Eye (tissue), 1 donor: ENCODE results near the gene NCBP1.
"Not testable (repeated sequence)": the region's sequence is repeated elsewhere in the genome, so short reads cannot be mapped to it uniquely, and the experiment has no call there.

Experiments used
- DNase-seq: peaks from one replicate; pipeline ENCODE4 v3.0.0-alpha.2; 2015

NCBP1 gene

DNA sequence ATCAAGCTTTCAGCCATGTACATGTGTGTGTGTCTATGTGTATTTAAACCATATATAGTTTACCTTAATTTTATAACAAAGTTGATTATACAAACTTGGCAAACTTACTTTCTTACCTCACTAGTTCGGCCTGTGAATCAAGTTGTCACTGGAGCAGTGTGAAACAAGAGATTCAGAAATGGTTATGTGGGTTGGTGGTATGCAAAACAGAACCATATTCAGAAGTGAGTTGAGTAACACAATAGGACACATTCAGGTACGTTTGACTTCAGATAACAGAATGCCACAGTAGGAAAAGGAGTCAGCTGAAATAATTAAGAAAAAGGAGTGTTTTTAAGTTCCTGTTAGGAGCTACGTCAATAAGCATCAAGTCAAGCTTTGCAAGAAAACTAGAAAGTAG lies 42.0 kb downstream of the NCBP1 start:
- DNase-seq = no peak

DNA sequence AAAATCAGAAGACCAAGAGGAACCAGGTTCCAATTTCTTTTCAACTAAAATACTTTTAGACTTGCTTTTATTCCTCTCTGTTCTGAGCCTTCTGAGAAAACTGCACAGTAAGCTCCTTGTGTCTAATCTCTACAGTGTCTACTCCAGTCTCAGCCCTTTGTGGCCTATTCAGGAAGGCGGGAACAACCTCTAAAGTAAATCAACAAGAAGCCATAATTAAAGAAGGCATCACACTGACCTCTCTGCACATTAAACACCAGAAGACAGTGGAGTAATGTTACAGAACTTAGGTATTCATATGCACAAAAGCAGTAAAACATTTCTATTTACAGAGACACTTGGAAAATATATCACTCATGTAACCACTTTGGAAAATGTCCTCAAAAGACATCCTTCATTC lies 48.6 kb downstream of the NCBP1 start:
- DNase-seq = no peak

DNA sequence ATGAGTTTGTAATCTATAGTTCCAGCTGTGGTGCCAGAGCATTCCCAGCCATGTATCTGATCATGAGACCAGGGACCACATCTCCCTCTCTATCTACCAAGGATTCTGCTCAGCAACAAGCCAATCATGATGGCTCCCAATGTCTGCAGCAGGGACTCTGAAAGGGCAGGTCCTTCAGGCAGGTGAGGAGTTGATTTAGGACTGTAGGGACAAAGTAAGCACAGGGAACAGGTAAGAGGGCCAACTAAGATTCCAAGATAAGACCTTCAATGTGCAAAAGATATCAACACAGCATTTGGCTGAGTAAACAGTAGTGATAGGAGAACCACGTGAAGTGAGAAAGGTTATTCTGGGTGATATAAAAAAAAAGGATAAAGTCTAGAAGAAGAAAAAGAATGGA lies 55.0 kb downstream of the NCBP1 start:
- DNase-seq = no peak

DNA sequence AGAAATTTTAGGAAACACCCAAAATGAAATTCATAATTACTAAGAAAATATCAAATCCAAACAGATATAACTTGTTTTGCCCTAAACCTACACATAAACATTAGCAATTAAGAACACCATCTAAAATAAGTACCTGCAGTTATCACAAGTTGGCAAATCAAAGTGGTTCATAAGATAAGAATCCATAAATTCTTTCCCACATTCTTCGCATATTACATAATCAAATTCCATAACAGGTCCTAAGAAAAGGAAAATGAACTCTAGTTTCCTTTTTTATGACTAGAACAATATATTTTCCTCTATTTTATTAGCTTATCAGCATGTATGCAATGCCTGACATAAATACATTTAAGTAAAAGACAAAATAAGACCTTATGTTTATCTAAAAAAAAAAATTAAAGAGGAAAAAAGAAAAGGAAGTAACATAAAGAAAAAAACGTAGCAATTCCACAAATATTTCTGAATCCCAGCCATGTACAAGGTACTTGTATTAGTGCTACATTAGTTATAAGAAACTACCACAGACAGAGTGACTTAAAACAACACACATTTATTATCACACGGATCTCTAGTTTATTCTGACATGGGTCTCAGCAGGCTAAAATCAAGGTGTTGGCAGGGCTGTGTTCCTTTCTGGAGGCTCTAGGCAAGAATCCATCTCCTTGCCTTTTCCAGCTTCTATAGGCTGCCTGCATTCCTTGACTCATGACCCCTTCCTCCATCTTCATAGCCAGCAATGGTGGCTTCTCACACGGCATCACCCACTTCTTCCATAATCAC lies 56.0 kb downstream of the NCBP1 start:
- no peak for DNase-seq

DNA sequence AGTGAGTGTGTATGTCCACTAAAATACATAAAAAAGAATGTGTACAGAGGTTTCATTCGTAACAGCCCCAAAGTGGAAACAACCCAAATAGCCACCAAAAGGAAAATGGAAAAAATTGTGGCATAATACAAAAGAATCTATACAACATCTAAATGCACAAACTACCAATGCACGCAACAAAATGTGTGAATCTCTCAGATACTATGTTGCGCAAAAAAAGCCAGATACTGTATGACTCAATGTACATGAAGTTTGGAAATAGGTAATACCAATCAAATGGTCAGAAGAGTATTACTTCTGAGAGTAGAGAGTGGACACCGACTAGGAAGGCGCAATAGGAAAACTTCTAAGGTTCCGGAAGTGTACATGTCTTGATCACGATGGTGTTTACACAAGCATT lies 61.1 kb downstream of the NCBP1 start:
- DNase-seq = no peak

DNA sequence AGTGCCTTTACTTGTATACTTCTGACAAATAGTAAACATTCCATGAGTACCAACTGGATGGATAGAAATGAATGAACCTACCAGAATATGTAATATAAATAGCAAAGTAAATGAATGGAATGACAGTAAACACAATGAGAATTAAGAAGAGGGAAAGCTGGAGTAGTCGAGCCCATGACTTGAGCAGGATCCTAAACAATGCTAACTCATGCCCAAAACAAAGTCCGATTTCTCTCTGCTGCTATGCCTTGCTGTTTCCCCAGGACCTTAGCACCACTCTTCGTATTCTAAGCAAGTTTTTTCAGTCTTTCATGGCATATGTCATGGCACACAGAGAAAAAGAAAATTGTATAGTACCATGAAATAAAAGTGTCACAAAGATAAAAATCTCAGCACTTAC lies 61.8 kb downstream of the NCBP1 start:
- DNase-seq = no peak

DNA sequence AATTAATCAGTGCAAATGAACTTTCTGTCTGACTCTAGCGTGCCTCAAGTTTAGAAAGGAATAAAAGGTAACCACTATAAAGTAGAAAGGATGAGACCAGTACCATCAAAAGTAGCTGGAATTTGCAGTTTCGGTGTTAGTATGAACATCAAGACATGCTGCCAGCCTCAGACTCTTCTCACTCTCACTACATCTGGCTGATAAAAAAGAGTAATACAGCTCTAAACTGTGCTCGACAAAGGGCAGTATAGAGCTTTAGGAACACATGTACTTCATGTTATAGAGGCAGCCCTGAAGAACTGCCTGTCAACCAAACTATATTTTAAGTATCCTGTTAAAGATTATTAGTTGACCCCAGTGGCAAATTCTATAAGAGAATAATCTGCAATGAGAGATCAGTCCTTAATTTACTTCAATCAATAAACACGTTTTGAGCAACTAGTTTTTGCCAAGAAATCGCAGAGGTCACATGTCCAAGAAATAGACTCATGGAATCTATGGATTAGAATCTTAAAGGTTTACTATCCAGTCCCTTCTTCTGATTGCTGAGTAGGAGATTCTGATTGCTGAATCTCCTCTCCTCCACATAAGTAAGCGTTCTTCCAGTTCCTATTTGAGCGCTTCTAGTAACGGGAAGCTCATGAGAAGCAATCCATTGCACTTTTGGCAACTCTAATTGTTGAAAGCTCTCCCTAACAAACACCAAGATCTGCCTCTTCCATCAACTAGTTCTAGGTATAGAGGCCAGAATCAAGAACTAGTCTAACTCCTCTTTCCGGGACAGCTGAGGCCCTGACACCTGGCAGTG lies 62.6 kb downstream of the NCBP1 start:
- DNase-seq = no peak

DNA sequence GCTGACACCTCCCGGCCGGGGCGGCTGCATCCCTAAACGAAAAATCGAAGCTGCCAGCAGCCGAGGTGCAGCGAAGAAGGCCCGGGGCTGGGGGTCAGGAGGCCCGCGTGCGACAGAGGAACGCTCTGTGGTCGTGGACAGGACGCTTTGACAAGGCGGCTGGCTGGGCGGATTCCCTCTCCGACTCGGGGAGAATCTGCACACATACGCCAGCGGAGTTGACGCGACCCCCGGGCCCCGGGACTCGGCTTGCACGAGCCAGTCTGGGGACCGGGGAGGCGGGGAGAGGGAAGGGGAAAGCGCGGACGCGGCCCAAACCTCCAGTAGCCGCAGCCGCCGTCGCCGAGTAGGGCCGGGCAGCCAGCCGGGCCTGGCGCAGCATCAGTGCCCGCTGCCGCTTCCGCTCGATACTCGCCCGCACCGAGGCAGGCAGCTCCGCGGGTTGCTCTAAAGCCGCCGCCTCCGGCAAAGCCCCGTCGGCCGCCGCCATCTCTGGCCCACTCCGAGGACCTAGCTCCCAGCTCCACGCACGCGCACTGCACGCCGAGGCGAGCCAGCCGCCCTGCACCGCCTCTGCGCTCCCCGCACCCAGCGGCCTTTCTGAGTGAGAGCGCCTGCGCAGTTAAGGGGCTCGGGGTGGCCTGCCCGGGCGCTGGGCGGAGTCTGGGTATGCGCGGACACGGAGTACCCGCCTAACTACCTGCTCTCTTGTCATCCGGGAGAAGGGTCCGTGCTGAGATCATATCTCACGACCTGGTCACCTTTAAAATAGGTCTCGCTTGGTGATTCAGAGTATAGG lies 63.4 kb downstream of the NCBP1 start, which contains the start of gene XPA:
TSS of gene XPA (minus strand) at position 538 of the 799 bp plus-strand sequence. CDS start at position 490, 48 bp downstream.
- peak; percentile 99 for DNase-seq

DNA sequence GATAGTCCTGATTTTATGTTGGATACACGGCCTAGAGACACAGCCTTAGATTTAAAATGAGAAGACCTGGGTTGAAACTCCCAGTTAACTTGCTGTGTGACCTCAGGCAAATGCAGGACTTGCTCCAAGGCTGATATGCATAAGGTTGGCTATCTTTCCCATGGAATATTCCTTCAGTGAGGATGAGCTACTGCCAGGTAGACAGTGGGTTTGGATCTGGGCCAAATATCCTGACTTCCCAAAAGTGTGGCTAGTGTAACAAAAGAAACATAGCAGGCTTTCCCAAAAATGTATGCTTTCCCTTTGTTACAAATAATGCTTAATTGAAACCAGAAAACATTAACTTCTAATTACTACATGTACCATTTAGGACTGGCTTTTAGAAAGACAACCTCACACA lies 64.2 kb downstream of the NCBP1 start:
- no peak for DNase-seq

DNA sequence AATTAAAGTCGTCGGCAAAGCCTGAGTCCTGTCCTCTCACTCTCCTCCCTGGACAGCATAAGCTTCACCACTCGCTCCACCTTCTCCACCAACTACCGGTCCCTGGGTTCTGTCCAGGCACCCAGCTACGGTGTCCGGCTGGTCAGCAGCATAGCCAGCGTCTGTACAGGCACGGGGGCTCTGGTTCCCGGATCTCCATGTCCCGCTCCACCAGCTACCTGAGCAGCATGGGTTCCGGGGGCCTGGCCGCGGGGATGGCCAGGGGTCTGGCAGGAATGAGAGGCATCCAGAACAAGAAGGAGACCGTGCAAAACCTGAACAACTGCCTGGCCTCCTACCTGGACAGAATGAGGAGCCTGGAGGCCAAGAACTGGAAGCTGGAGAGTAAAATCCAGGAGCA lies 65.2 kb downstream of the NCBP1 start:
- DNase-seq = no peak

DNA sequence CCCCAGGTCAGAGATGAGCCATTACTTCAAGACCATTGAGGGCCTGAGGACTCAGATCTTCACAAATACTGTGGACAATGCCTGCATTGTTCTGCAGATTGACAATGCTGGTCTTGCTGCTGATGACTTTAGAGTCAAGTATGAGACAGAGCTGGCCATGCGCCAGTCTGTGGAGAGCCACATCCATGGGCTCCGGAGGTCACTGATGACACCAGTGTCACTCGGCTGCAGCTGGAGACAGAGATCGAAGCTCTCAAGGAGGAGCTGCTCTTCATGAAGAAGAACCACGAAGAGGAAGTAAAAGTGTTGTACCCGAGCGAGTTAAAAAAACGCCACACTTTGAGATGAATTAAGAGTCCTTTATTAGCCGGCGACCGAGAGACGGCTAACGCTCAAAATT lies 65.7 kb downstream of the NCBP1 start:
- not testable (repeated sequence) for DNase-seq

DNA sequence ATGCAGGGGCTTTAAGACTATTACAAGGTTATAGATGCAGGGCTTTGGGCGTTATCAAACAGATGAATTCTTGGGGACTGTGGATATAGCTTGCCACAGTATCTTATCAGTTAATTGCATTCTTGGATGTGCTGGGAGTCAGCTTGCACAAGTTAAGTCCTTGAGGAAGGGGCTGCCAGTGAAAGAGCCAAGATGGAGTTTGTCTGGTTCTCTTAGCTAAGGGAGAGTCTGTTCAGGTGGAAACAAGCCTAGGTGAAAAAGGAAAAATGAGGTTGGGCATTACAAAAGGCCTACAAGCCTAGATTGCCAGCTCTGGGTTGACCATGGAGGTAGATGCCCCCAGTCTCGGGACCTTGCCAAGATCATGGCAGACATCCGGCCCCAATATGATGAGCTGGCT lies 66.2 kb downstream of the NCBP1 start:
- DNase-seq = not testable (repeated sequence)

DNA sequence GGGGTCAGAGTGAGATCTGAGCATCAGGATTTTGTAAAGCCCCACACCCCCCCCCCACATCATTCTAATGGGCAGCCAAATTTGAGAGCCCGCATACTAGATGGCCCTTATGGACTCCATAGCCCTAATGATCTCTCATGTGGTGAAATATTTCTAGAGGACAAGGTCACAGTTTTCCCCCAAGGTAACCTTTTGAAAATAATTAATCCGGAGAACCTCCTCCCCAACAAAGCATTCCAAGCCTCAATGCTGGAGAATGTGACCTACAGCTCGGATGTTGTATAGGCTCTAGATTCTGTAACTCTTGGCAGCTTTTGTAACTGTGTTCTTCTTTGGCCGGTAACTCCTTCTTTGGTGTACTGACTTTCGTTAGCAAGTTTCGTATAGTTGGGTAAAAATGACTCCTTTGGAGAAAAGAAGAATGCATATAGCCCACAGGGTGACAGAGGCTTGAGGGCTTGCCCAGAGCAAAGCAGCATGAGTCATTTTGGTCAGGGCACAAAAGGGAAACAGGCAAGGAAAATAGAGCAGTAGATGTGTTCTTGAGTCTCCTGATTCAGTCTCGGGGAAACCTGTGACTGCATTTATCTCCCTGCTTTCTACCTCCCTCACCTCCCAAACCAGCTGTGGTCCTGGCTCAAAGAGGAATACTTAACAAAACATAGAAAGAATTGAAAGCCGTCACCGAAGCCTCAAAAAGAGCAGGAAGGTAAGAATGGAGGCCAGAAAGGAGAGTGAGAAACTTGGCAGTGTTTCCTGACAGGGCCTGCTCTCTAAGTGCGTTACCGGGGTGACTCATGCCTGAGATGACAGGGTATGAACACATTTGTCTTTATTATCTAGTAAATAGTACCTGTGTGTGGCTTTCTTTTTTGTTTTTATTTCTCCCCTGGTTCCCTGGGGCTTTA lies 70.1 kb downstream of the NCBP1 start:
- DNase-seq = no peak

DNA sequence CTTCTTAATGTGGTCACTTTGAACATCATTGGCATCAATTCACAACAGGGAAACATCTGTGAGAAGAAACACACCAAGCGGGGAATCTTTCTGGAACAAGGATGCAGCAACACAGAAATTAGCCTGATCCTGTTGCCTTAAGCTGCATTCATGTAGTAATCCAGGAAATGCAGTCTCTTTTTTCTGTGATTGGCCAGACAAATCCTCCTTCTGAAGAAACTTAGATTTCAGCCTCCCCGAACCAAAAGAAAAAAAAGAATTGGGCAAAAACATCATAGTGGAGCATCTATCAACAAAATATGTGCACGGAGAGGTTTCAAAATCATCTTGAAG lies 70.7 kb downstream of the NCBP1 start:
- DNase-seq = no peak

DNA sequence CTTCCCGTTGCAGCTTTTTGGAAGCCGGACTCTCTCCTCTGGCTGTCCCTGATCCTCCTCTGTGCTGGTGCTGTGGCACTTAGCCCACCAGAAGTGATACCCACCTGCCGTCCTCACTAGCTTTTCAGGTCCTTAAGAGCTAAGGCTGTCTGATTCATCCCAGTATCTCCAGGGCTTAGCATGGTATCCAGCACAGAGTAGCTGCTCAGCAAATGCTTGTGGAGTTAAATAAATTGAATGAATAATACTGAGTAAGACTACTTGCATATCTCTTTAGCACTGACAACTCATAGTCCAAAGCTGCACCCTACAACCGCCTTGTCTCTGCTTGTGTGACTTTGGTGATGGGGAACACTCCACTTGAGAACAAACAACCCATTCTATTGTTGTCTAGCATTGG lies 71.2 kb downstream of the NCBP1 start:
- no peak for DNase-seq

DNA sequence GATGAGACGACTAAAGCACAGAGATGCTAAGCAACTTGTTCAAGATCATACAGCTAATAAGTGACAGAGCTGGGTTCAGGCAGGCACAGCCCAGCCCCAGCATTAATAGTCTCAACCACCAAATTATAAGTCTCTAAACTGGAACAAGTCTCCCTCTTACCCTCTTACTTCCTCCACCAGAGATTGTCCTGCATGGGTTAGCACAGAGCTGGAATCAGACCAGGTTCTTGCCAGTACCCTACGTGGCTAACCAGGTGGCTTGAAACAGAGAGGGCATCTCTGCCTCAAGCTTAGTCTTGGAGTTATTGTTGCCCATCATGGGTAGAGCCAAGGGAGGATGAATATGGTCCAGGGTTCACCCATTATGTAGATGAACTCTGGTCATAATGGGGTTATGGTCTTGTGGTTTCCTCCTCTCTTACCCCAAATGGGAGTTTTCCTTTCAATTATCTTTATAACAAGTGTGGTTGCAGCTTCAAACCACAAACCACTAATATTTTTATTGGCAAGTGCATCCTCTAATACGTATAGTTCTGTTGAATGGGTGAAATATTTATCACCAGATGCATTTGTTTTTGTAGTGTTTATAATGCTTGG lies 71.8 kb downstream of the NCBP1 start:
- DNase-seq = no peak

DNA sequence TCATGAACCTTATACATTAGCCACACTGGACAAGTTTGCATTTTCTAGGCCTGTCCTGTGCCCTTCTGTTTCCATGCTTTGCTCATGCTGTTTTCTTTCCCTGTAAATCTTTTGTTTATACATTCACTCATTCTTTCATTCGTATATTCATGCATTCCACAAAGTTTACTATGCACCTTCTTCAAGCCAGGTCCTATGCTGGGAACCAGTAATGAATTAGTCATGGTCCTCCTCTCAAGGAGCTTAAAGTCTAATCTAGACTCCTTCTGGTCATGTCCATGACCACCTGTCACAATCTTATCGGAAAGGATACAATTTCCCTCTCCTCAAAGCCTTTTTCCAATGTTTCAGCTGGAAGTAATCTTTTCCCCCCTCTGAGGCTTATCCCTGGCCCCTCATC lies 72.6 kb downstream of the NCBP1 start:
- DNase-seq = no peak

DNA sequence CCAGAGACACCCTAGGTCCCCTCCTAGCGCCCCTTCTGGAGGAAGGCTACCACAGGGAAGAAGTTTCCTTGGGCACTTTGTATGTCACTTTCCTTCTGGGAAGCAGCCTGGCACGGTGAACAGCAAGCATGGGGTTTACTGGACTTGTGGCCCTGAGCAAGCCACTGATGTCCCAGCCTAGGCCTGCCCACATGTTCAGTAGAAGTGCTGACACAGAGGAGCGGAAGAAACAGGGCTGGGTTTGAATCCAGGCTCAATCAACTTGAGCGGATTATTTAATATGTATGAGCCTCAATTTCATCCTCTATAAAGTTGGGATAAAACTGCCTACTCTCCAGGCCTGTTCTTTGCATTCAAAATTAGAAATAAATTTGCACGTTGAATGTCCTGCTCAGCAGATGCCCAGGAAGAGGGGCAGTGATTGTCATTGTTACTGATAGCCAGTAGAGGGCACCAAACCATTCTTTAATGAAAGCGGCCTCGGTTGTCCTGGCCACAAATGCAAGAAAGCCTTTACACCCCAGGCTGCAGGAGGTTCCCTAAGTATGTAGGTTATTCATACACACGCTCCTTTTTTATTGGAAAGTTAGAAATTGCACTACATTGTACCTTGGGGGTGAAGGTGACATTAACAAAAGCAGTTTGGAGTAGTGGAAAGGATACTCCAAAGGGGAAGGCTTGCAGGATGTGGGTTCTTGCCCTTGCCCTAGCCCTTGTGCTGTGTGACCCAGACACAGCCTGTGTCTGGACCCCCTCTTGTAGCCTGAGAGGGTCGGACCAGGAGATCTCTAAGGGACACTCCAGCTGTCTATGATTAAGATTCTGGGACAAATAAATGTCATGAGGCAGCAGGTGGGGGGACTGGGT lies 77.0 kb downstream of the NCBP1 start:
- DNase-seq = peak; percentile 90

DNA sequence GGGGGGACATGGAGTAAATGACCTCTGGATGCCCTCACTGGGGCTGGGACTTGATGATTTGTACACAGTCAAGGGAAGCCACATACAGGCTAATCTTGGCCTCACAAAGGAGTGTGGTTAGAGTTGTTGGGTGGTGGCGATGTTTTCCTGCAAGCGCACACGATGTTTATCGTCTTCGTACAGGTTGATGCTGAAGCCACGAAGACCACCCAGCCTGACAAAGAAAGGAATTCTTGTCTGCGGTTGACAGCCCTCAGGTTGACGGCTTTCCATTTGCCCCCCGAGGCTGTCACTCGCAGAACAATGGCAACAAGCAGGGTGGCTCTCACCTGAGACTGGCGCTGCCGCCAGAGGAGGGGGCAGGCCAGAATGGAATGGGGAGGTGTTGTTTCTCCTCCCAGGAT lies 77.6 kb downstream of the NCBP1 start:
- no peak for DNase-seq

DNA sequence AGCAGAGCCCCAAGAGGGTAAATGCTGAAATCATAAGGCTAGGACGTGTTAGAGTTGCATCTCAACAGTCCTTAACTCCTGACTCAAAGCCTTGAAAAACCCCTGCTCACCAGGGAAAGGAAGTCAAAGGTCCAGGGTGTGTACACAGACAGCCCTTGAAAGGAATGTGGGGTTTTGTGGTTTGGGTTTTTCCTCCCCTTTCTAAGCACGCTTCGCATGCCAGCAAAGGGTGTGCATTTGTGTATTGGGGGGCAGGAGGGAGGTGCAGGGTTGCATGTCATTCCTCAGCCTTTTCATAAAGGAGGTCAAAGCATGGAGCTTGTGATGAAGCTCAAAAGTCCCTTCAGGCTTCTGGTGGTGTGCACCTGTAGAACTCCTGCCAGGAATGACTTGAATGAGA lies 80.8 kb downstream of the NCBP1 start:
- no peak for DNase-seq

DNA sequence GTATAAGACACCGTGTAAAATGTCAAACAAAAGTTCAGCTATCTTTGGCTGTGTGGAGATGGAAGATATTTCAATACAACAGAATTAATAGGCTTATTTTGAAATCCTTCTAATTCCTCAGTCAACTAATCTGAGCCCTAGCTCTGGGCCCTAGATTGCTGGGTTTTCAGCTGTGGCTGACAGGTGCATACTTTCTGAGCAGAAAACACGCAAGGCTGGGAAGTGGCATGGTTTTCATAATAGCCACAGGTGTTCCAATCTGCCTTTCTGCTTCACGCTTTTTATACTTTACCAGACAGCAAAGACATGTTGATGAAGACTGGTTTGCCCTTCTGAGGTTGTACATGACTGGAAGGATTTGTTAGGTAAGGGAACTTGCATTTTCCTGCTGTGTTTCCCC lies 84.2 kb downstream of the NCBP1 start:
- no peak for DNase-seq
